ENCODE measurements around the gene FOXL2NB. TPM values are rescaled to one million over a fixed set of nuclear protein-coding genes. Genes with fewer than 3 reads are reported as not detected.

The FOXL2NB gene
- total RNA-seq, 1 experiment from 2014 or later, result not detected

DNA sequence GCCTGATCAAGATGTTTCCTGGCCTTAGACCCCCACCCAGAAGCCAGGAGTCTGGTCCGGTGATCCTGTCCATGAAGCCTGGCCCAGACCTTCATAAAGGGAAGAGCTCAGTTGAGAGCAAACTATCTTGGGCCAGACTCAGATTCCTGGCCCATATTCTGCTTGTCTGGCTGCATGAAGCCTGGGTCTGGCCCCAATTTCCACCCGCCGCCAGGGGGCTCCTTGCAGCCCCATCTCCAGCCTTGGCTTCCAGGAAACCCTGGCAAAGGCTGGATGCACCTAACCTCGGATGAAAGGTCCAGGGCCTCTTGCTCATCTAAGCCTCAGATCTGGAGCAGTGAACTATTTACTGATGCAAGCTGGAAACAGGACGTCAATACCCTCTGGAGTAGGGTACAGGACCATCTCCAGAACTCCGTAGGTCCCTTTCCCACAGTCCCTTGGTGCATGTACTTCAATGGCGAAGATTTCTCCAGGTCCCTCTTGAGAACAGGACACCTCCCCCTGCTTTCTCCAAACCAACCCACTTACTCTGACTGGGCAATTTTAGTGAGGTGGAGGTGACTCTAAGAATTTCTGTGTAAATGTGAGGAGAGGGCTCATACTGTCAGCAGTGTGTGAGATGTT lies 5.6 kb upstream of the FOXL2NB start:
- Histone ChIP-seq H3K4me3 (ENCODE audit: low read length) (no peak overlapping the region), H3K4me1 (ENCODE audit: low read length) (no peaks in the 10 kb centered on the region)
- peak; percentile 72 for DNase-seq

DNA sequence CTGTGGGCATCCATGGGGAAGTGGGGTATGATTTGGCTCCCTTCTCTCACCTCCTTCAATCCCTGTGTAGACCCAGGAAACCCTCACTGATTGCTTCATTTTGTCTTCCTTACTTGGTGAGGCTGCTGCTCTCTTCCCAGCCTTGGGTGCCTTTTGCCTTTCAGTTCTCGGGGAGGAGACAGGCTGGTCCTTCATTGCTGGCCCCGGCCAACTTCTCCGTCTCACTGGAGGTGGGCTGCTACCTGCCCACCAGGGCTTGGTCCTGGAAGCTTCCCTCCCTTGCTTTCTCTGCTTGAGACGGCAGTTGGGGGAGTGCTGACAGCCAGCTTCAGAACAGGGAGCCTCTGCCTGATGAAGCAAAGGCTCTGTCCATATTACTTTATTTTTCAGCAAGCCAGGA lies 4.7 kb upstream of the FOXL2NB start:
- no peak overlapping the region for H2AFZ ChIP-seq (ENCODE audit: low read length)
- no peaks in the 10 kb centered on the region for H3K9me3 ChIP-seq (ENCODE audit: low read length)
- H4K20me1 ChIP-seq (ENCODE audit: insufficient read depth, low read depth, low read length), result no peaks in the 10 kb centered on the region
- H3K9me2 ChIP-seq (replicated peaks; ENCODE audit: insufficient read depth, low read length), result no peaks in the 10 kb centered on the region
- H3K36me3 ChIP-seq (ENCODE audit: insufficient read depth, low read length), result no peaks in the 10 kb centered on the region
- H3K27me3 ChIP-seq (ENCODE audit: low read length), result no peaks in the 10 kb centered on the region
- no peaks in the 10 kb centered on the region for H3K4me1 ChIP-seq (ENCODE audit: low read length)
- no peak overlapping the region for H3K27ac ChIP-seq (ENCODE audit: low read length)
- no peak overlapping the region for H3K4me3 ChIP-seq (ENCODE audit: low read length)
- H3K4me2 ChIP-seq (ENCODE audit: low read depth, low read length, poor library complexity, severe bottlenecking), result no peak overlapping the region
- no peaks in the 10 kb centered on the region for H3K79me2 ChIP-seq (ENCODE audit: low read length)
- no peak for DNase-seq
- H3K9ac ChIP-seq (ENCODE audit: low read length), result no peak overlapping the region

More for the DNA sequence above, 5.6 kb upstream of the FOXL2NB start:
- Histone ChIP-seq H2AFZ (ENCODE audit: low read length) (no peak overlapping the region), H3K9ac (ENCODE audit: low read length) (no peak overlapping the region), H4K20me1 (ENCODE audit: insufficient read depth, low read depth, low read length) (no peaks in the 10 kb centered on the region), H3K4me2 (ENCODE audit: low read depth, low read length, poor library complexity, severe bottlenecking) (no peak overlapping the region), H3K79me2 (ENCODE audit: low read length) (no peaks in the 10 kb centered on the region), H3K9me3 (ENCODE audit: low read length) (no peaks in the 10 kb centered on the region), H3K36me3 (ENCODE audit: insufficient read depth, low read length) (no peaks in the 10 kb centered on the region), H3K27ac (ENCODE audit: low read length) (no peak overlapping the region), H3K9me2 (replicated peaks; ENCODE audit: insufficient read depth, low read length) (no peaks in the 10 kb centered on the region), H3K27me3 (ENCODE audit: low read length) (no peaks in the 10 kb centered on the region)

DNA sequence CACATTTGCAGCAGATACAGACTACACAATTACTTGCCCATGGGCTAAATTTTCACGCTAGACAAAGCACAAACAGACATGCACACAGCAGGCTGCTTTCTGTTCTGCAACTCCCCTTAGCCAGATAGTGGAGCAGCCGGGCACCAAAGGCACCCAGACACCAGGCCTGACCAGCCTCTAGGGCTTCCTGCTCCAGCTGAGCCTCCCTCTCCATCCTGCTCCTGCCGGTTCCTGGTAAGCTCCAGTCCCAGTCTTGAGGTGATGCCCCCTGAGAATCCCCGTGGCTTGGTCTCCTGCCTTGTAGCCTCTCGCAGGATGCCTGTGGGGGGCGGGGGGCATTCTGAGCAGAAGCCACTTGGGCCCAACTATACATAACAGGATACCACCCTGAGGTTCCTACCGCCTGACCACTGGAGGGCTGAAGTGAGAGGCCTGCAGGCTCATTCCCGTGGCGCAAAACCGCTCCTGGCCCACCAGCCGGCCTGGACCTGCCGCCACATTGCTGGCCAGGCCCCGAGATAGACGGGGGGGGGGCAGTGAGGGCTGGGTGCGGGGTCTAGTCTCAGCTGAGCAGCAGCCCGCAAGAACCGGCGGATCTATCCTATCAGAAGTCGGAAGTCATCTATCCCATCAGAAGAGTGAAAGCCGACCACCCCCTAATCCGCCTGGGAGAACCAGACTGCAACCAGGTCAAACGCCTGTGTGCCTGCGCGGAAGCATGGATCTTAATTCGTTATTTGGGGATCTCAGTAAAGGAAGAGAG lies 4.0 kb upstream of the FOXL2NB start:
- Histone ChIP-seq H3K9me3 (ENCODE audit: low read length) (no peaks in the 10 kb centered on the region), H3K4me3 (ENCODE audit: low read length) (no peak overlapping the region), H3K27me3 (ENCODE audit: low read length) (no peaks in the 10 kb centered on the region), H3K9me2 (replicated peaks; ENCODE audit: insufficient read depth, low read length) (no peaks in the 10 kb centered on the region), H4K20me1 (ENCODE audit: insufficient read depth, low read depth, low read length) (no peaks in the 10 kb centered on the region), H3K79me2 (ENCODE audit: low read length) (no peaks in the 10 kb centered on the region), H3K9ac (ENCODE audit: low read length) (no peak overlapping the region), H3K27ac (ENCODE audit: low read length) (no peak overlapping the region), H3K4me1 (ENCODE audit: low read length) (no peaks in the 10 kb centered on the region), H3K4me2 (ENCODE audit: low read depth, low read length, poor library complexity, severe bottlenecking) (no peak overlapping the region), H3K36me3 (ENCODE audit: insufficient read depth, low read length) (no peaks in the 10 kb centered on the region), H2AFZ (ENCODE audit: low read length) (no peak overlapping the region)
- no peak for DNase-seq

DNA sequence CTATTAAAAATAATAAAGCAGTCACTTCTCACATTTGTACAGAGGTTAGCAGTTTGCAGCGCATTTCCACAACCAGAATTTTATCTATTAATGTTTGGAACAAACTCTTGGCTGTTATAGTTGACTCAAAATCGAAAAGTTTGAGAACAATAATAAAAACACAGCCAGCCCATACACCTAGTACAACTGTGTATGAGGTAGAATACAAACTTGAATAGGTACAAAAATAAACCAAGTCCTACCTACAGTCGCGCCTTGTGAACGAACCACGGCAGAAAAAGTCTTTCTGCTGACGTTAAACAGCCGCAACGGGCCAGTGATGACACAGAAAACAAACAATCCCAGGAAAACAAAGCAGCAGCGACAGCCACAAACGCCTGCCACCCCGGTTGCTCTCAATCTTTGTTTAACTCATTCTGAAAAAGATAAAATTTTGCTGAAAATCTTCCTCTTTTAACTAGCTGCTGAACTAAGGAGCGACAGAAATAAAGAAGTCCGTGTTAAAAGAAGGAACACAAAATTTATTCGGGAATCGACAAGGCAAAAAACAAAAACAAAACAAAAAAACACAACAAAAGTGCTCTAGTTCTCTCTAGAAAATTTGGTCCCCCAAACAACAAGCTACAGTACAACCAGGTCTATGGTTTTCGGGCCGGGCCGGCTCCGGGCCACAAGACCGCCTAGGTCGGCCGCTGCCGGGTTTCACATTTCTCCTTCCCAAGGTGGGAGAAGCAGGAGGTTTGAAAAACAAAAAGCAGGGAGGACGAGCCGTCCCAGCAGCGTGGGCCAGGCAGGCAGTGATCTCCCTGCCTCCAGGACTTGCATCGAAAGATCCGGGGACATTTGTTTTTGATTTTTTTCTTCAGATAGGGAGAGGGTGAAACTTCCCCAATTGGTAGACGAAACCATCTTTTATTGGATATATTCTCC lies 3.0 kb upstream of the FOXL2NB start:
- Histone ChIP-seq H3K9me2 (replicated peaks; ENCODE audit: insufficient read depth, low read length) (no peaks in the 10 kb centered on the region), H3K36me3 (ENCODE audit: insufficient read depth, low read length) (no peaks in the 10 kb centered on the region), H3K27ac (ENCODE audit: low read length) (no peak overlapping the region), H2AFZ (ENCODE audit: low read length) (no peak overlapping the region), H3K27me3 (ENCODE audit: low read length) (no peaks in the 10 kb centered on the region), H3K9ac (ENCODE audit: low read length) (no peak overlapping the region), H3K4me1 (ENCODE audit: low read length) (no peaks in the 10 kb centered on the region), H4K20me1 (ENCODE audit: insufficient read depth, low read depth, low read length) (no peaks in the 10 kb centered on the region), H3K4me2 (ENCODE audit: low read depth, low read length, poor library complexity, severe bottlenecking) (no peak overlapping the region), H3K4me3 (ENCODE audit: low read length) (no peak overlapping the region), H3K9me3 (ENCODE audit: low read length) (no peaks in the 10 kb centered on the region), H3K79me2 (ENCODE audit: low read length) (no peaks in the 10 kb centered on the region)
- no peak for DNase-seq

DNA sequence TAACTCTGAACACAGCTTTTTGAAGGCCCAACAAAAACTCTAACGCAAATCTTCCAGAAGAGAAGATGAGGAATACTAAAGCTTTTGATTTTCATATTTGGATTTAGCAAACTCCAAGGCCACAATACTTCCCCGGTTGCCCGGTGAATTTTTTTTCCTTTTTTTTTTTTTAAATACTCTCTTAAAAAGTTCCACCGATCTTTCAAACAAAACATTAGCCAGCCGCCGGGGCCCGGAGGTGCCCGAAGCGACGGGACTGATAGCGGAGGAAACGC lies 2.4 kb upstream of the FOXL2NB start:
- no peak overlapping the region for H3K4me3 ChIP-seq (ENCODE audit: low read length)
- no peaks in the 10 kb centered on the region for H3K27me3 ChIP-seq (ENCODE audit: low read length)
- no peaks in the 10 kb centered on the region for H3K4me1 ChIP-seq (ENCODE audit: low read length)

DNA sequence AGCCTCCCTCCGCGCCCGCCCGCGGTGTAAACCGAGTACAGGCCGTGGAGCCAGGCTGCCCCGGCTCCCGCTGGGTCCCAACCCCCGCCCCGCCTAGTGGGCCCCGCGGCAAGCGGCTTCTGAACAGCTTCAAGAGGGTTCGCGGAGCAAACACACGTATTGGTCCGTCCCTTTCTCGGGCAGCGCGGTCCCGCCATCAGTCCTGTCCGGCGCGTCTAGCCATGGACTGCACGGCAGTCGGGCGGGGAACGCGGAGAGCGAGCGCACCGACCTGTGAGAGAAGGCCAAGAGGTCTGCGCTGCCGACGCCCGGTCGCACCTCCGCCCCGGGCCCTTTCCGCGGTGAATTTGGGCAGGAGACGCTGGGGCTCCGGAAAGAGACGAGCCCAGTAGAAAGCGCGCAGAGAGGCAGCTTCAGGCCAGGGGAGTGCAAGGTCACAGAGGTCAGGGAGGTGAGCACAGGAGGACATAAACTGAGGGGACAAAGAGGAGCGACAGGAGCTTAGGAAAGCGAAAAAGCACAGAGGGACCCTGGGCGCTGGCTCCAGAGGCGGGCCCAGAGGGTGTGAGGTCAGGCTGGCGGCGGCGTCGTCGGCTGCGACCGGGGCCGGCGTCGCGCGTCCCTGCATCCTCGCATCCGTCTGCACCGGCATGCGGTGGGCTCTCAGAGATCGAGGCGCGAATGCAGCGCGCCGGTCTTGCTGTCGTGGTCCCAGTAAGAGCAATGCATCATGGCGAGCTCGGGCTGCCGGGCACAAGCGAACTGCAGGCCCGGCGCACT lies 1.9 kb upstream of the FOXL2NB start:
- no peaks in the 10 kb centered on the region for H3K4me1 ChIP-seq (ENCODE audit: low read length)
- no peak overlapping the region for H3K27ac ChIP-seq (ENCODE audit: low read length)
- no peak overlapping the region for H2AFZ ChIP-seq (ENCODE audit: low read length)
- H3K4me3 ChIP-seq (ENCODE audit: low read length), result no peak overlapping the region
- no peak overlapping the region for H3K9ac ChIP-seq (ENCODE audit: low read length)
- H3K36me3 ChIP-seq (ENCODE audit: insufficient read depth, low read length), result no peaks in the 10 kb centered on the region
- no peak overlapping the region for H3K4me2 ChIP-seq (ENCODE audit: low read depth, low read length, poor library complexity, severe bottlenecking)
- no peaks in the 10 kb centered on the region for H3K79me2 ChIP-seq (ENCODE audit: low read length)
- no peaks in the 10 kb centered on the region for H3K27me3 ChIP-seq (ENCODE audit: low read length)
- no peaks in the 10 kb centered on the region for H3K9me2 ChIP-seq (replicated peaks; ENCODE audit: insufficient read depth, low read length)
- no peak for DNase-seq
- H3K9me3 ChIP-seq (ENCODE audit: low read length), result no peaks in the 10 kb centered on the region
- H4K20me1 ChIP-seq (ENCODE audit: insufficient read depth, low read depth, low read length), result no peaks in the 10 kb centered on the region

More for the DNA sequence above, 2.4 kb upstream of the FOXL2NB start:
- Histone ChIP-seq H3K27ac (ENCODE audit: low read length) (no peak overlapping the region), H3K9me3 (ENCODE audit: low read length) (no peaks in the 10 kb centered on the region), H3K9ac (ENCODE audit: low read length) (no peak overlapping the region), H2AFZ (ENCODE audit: low read length) (no peak overlapping the region), H3K79me2 (ENCODE audit: low read length) (no peaks in the 10 kb centered on the region), H3K36me3 (ENCODE audit: insufficient read depth, low read length) (no peaks in the 10 kb centered on the region), H3K4me2 (ENCODE audit: low read depth, low read length, poor library complexity, severe bottlenecking) (no peak overlapping the region), H3K9me2 (replicated peaks; ENCODE audit: insufficient read depth, low read length) (no peaks in the 10 kb centered on the region), H4K20me1 (ENCODE audit: insufficient read depth, low read depth, low read length) (no peaks in the 10 kb centered on the region)
- no peak for DNase-seq

DNA sequence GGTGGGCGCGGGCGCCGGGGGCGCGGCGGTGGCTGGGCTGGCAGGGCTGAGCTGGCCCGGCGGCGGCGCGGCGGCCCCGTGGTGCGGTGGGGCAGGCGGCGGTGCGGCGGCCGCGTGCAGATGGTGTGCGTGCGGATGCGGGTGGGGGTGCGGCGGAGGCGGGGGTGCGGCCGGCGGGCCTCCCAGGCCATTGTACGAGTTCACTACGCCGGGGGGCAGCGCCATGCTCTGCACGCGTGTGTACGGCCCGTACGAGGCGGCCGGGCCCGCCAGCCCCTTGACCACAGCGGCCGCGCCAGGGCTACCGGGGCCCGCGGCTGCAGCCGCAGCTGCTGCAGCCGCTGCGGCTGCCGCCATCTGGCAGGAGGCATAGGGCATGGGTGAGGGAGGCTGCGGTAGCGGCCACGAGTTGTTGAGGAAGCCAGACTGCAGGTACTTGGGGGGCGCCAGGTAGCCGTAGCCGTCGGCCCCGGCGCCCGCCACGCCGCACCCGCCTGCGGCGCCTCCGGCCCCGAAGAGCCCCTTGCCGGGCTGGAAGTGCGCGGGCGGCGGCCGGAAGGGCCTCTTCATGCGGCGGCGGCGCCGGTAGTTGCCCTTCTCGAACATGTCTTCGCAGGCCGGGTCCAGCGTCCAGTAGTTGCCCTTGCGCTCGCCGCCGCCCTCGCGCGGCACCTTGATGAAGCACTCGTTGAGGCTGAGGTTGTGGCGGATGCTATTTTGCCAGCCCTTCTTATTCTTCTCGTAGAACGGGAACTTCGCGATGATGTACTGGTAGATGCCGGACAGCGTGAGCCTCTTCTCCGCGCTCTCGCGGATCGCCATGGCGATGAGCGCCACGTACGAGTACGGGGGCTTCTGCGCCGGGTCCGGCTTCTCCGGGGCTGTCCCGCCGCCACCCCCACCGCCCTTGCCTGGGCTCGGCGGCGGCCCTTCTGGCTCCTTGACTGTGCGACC lies 1.0 kb upstream of the FOXL2NB start:
- Histone ChIP-seq H4K20me1 (ENCODE audit: insufficient read depth, low read depth, low read length) (no peaks in the 10 kb centered on the region), H3K27ac (ENCODE audit: low read length) (no peak overlapping the region), H2AFZ (ENCODE audit: low read length) (no peak overlapping the region), H3K27me3 (ENCODE audit: low read length) (no peaks in the 10 kb centered on the region), H3K4me3 (ENCODE audit: low read length) (no peak overlapping the region), H3K4me2 (ENCODE audit: low read depth, low read length, poor library complexity, severe bottlenecking) (no peak overlapping the region), H3K36me3 (ENCODE audit: insufficient read depth, low read length) (no peaks in the 10 kb centered on the region), H3K9me3 (ENCODE audit: low read length) (no peaks in the 10 kb centered on the region), H3K4me1 (ENCODE audit: low read length) (no peaks in the 10 kb centered on the region), H3K9me2 (replicated peaks; ENCODE audit: insufficient read depth, low read length) (no peaks in the 10 kb centered on the region), H3K79me2 (ENCODE audit: low read length) (no peaks in the 10 kb centered on the region), H3K9ac (ENCODE audit: low read length) (no peak overlapping the region)
- no peak for DNase-seq

Measured in Karpas-422 (cell line).